Liver (tissue), 9 donors: ENCODE data around the gene OPTC. TPM values are rescaled to one million over a fixed set of nuclear protein-coding genes. Genes with fewer than 3 reads are reported as not detected.

ENCODE experiments used
- DNase-seq: peaks from one replicate; pipeline ENCODE4 v3.0.0-alpha.2; 2017; ENCODE audit warnings: low spot score
- H3K27ac ChIP-seq, 2 donors: one replicate each; pipeline ENCODE4 v1.7.0; 2013; ENCODE audit warnings: inconsistent platforms in 2 of 2, low read length in 2 of 2, control low read depth in 1 of 2, low read depth in 1 of 2, mild to moderate bottlenecking in 1 of 2
- H3K27me3 ChIP-seq, 4 donors: one replicate each; pipeline versions ENCODE4 v1.6.1 to v1.7.0; 2013; ENCODE audit warnings: low read length in 3 of 4, inconsistent platforms in 1 of 4, mild to moderate bottlenecking in 1 of 4, moderate library complexity in 1 of 4; ENCODE audit not compliant: control insufficient read depth in 4 of 4, insufficient read depth in 4 of 4
- H3K36me3 ChIP-seq, 4 donors: one replicate each; pipeline versions ENCODE4 v1.6.1 to v1.7.0; 2013; ENCODE audit warnings: low read length in 3 of 4, mild to moderate bottlenecking in 3 of 4, low read depth in 1 of 4, moderate library complexity in 1 of 4; ENCODE audit not compliant: control insufficient read depth in 4 of 4, insufficient read depth in 3 of 4
- H3K4me1 ChIP-seq, 4 donors: one replicate each; pipeline versions ENCODE4 v1.6.1 to v1.7.0; 2013; ENCODE audit warnings: low read length in 3 of 4, mild to moderate bottlenecking in 3 of 4, moderate library complexity in 1 of 4; ENCODE audit not compliant: control insufficient read depth in 4 of 4, insufficient read depth in 4 of 4
- H3K4me3 ChIP-seq, 3 donors: one replicate each; pipeline versions ENCODE4 v1.6.1 to v1.7.0; 2013; ENCODE audit warnings: low read length in 3 of 3, control low read depth in 1 of 3, low read depth in 1 of 3, mild to moderate bottlenecking in 1 of 3
- H3K9ac ChIP-seq, 2 donors: one replicate each; pipeline ENCODE4 v1.7.0; 2013; ENCODE audit warnings: low read length in 2 of 2, mild to moderate bottlenecking in 2 of 2, moderate library complexity in 2 of 2, control low read depth in 1 of 2, low read depth in 1 of 2
- H3K9me3 ChIP-seq, 4 donors: one replicate each; pipeline versions ENCODE4 v1.6.1 to v1.7.0; 2013; ENCODE audit warnings: low read length in 3 of 4; ENCODE audit not compliant: control insufficient read depth in 4 of 4
- ATF3 ChIP-seq: IDR thresholded peaks from 2 replicates; pipeline ENCODE4 v1.6.1; 2016; ENCODE audit warnings: antibody characterized with exemption
- CTCF ChIP-seq: fragments of 150-350 bp; IDR thresholded peaks from 2 replicates; pipeline ENCODE4 v1.5.1; 2017; ENCODE audit warnings: improper control_type of control experiment, low read depth, low read length; ENCODE audit not compliant: missing input control
- EGR1 ChIP-seq, 2 donors: IDR thresholded peaks; 2 replicates each; pipeline ENCODE4 v1.6.1; 2016 to 2018; ENCODE audit warnings: antibody characterized with exemption in 2 of 2, low read depth in 2 of 2
- FOXA1 ChIP-seq: IDR thresholded peaks from 2 replicates; pipeline ENCODE4 v1.6.1; 2016; ENCODE audit warnings: antibody characterized with exemption
- FOXA2 ChIP-seq: IDR thresholded peaks from 2 replicates; pipeline ENCODE4 v1.6.1; 2016; ENCODE audit warnings: antibody characterized with exemption
- GABPA ChIP-seq, 2 donors: IDR thresholded peaks in 1 of 2; conservative IDR thresholded peaks in 1 of 2; 2 replicates each; pipeline ENCODE4 v1.6.1; 2016; ENCODE audit warnings: antibody characterized with exemption in 2 of 2, mild to moderate bottlenecking in 1 of 2, moderate library complexity in 1 of 2
- HNF4A ChIP-seq, 2 donors: conservative IDR thresholded peaks; 2 replicates each; pipeline ENCODE4 v1.6.1; 2016; ENCODE audit warnings: antibody characterized with exemption in 2 of 2, mild to moderate bottlenecking in 2 of 2
- HNF4G ChIP-seq: IDR thresholded peaks from 2 replicates; pipeline ENCODE4 v1.6.1; 2016; ENCODE audit warnings: antibody characterized with exemption
- JUND ChIP-seq, 2 donors: IDR thresholded peaks; 2 replicates each; pipeline ENCODE4 v1.6.1; 2016; ENCODE audit warnings: antibody characterized with exemption in 2 of 2
- MAX ChIP-seq: IDR thresholded peaks from 2 replicates; pipeline ENCODE4 v1.6.1; 2016; ENCODE audit warnings: antibody characterized with exemption
- NR2F2 ChIP-seq: IDR thresholded peaks from 2 replicates; pipeline ENCODE4 v1.6.1; 2016; ENCODE audit warnings: antibody characterized with exemption
- RAD21 ChIP-seq, 2 donors: IDR thresholded peaks; 2 replicates each; pipeline ENCODE4 v1.6.1; 2016; ENCODE audit warnings: antibody characterized with exemption in 2 of 2, mild to moderate bottlenecking in 2 of 2
- REST ChIP-seq: IDR thresholded peaks from 2 replicates; pipeline ENCODE4 v1.6.1; 2016; ENCODE audit warnings: antibody characterized with exemption, mild to moderate bottlenecking
- RXRA ChIP-seq, 2 donors: IDR thresholded peaks; 2 replicates each; pipeline ENCODE4 v1.6.1; 2017 to 2018; ENCODE audit warnings: antibody characterized with exemption in 2 of 2, mild to moderate bottlenecking in 1 of 2
- SP1 ChIP-seq: IDR thresholded peaks from 2 replicates; pipeline ENCODE4 v1.6.1; 2018; ENCODE audit warnings: antibody characterized with exemption, mild to moderate bottlenecking
- TAF1 ChIP-seq: conservative IDR thresholded peaks from 2 replicates; pipeline ENCODE4 v1.6.1; 2016; ENCODE audit warnings: antibody characterized with exemption, mild to moderate bottlenecking
- YY1 ChIP-seq: IDR thresholded peaks from 2 replicates; pipeline ENCODE4 v1.6.1; 2016; ENCODE audit warnings: antibody characterized with exemption, mild to moderate bottlenecking
- ZBTB33 ChIP-seq: IDR thresholded peaks from 2 replicates; pipeline ENCODE4 v1.6.1; 2016; ENCODE audit warnings: antibody characterized with exemption
- WGBS: extraction: QIAGEN DNeasy Blood & Tissue Kit; methylation state at CpG from one replicate; pipeline ENCODE4 v1.1.7; 2013; 5-methylcytosine and 5-hydroxymethylcytosine counted together
- polyA plus RNA-seq, 2 donors: library from polyadenylated mRNA; stranded (reverse) in 1 of 2; unstranded in 1 of 2; fragments of 200-250 nt in 1 of 2; fragments of >200 nt in 1 of 2; fragmentation: Nextera tagmentation in 1 of 2; extraction: Ambion mirVana in 1 of 2; gene quantifications; one replicate each; pipeline versions ENCODE4 v1.2.1 to v1.2.3, GENCODE V29; 2013 to 2015
- total RNA-seq, 2 donors: library from RNA; depleted of rRNA; stranded (reverse); fragments of >200 nt; gene quantifications; one replicate each; pipeline ENCODE4 v1.2.3, GENCODE V29; 2014
- donor health status: healthy.
- donor health status: healthy.
- donor health status: healthy.
- donor health status: healthy.
- donor health status: healthy.

OPTC gene
- total and polyA plus RNA-seq, 4 donors, result not detected

GRCh38 chr1:203492748-203493130 is 1.2 kb upstream of the OPTC start:
- Histone ChIP-seq H3K9ac (no peak overlapping the region), H3K27ac (no peak overlapping the region), H3K4me3 (no peak overlapping the region), H3K9me3 (no peaks in the 10 kb centered on the region), H3K36me3 (no peaks in the 10 kb centered on the region), H3K4me1 (peaks cover 0 to under 1% (median 0%) of the 10 kb centered on the region in 4 donors), H3K27me3 (no peaks in the 10 kb centered on the region)
- DNase-seq, result no peak
- WGBS, result 84% methylated on average over 6 of the region's 6 CpGs
- no peak for TF ChIP-seq REST
- no peak for TF ChIP-seq RAD21 (IDR thresholded peaks at IDR 0.05)
- no peak for TF ChIP-seq CTCF
- TF ChIP-seq GABPA (IDR thresholded peaks at IDR 0.05 in 1 of 2, conservative IDR thresholded peaks at IDR 0.05 in 1 of 2), result no peak
- TF ChIP-seq SP1, result no peak
- TF ChIP-seq HNF4A (conservative IDR thresholded peaks at IDR 0.05), result no peak
- TF ChIP-seq ZBTB33, result no peak
- no peak for TF ChIP-seq JUND (IDR thresholded peaks at IDR 0.05)
- no peak for TF ChIP-seq ATF3
- TF ChIP-seq MAX, result no peak
- TF ChIP-seq TAF1, result no peak
- TF ChIP-seq NR2F2, result no peak
- no peak for TF ChIP-seq EGR1 (IDR thresholded peaks at IDR 0.05; ENCODE audit: low read depth in 2 of 2)
- no peak for TF ChIP-seq FOXA2
- no peak for TF ChIP-seq HNF4G

- no peaks in the 10 kb centered on the region for H3K27me3 ChIP-seq
- no peaks in the 10 kb centered on the region for H3K9me3 ChIP-seq
- no peak for DNase-seq
- H3K9ac ChIP-seq, result no peak overlapping the region
- no peak overlapping the region for H3K4me3 ChIP-seq
- no peaks in the 10 kb centered on the region for H3K36me3 ChIP-seq
- no peaks in the 10 kb centered on the region for H3K4me1 ChIP-seq
- no peak overlapping the region for H3K27ac ChIP-seq
- 78% methylated on average over 7 of the region's 7 CpGs for WGBS
- no peak for TF ChIP-seq JUND (IDR thresholded peaks at IDR 0.05)
- TF ChIP-seq CTCF, result no peak
- no peak for TF ChIP-seq GABPA (IDR thresholded peaks at IDR 0.05 in 1 of 2, conservative IDR thresholded peaks at IDR 0.05 in 1 of 2)
- no peak for TF ChIP-seq YY1
- TF ChIP-seq FOXA1, result no peak
- no peak for TF ChIP-seq FOXA2
- no peak for TF ChIP-seq NR2F2
- TF ChIP-seq ATF3, result no peak
- no peak for TF ChIP-seq ZBTB33
- no peak for TF ChIP-seq EGR1 (IDR thresholded peaks at IDR 0.05; ENCODE audit: low read depth in 2 of 2)
- TF ChIP-seq RXRA (IDR thresholded peaks at IDR 0.05), result no peak
- TF ChIP-seq SP1, result no peak
- TF ChIP-seq RAD21 (IDR thresholded peaks at IDR 0.05), result no peak
- no peak for TF ChIP-seq MAX
- TF ChIP-seq HNF4G, result no peak
- TF ChIP-seq TAF1, result no peak
Observed at GRCh38 chr1:203495845-203496244, 1.9 kb downstream of the OPTC start.
